SK-N-SH (cell line): ENCODE data around the gene MYH10. TPM values are rescaled to one million over a fixed set of nuclear protein-coding genes. Genes with fewer than 3 reads are reported as not detected.
A peak's percentile ranks its signal among the peaks of the same experiment; 100 is the strongest.

Source experiments
- CTCF ChIA-PET: fragments of 300-600, 350-600 bp; formaldehyde crosslinking; extraction: SDS; loops from one replicate; lab custom pipeline; 2021; lab: Yijun Ruan, JAX
- POLR2A ChIA-PET: fragments of 350-600 bp; sonication (Branson Sonifier 250); formaldehyde crosslinking; extraction: SDS; loops from one replicate; lab custom pipeline; 2020; ENCODE audit warnings: antibody characterized with exemption, inconsistent platforms; lab: Yijun Ruan, JAX
- DNase-seq: peaks from one replicate; pipeline ENCODE4 v3.0.0; 2012
- H2AFZ ChIP-seq: fragments of 200-600 bp; sonication (generic); 2 replicates; pipeline ENCODE4 v1.8.1; 2016; ENCODE audit warnings: antibody characterized with exemption, mild to moderate bottlenecking, low read depth
- H3F3A ChIP-seq: fragments of 200-600 bp; sonication (generic); replicated peaks from 2 replicates; pipeline ENCODE3; 2016; ENCODE audit warnings: antibody characterized with exemption, mild to moderate bottlenecking; ENCODE audit not compliant: insufficient read depth
- H3K27ac ChIP-seq, 2 experiments: fragments of 200-500 bp in 1 of 2; fragments of 200-600 bp in 1 of 2; sonication (Bioruptor generic) in 1 of 2; sonication (generic), shearing (Covaris generic) in 1 of 2; 2 replicates each; pipeline versions ENCODE4 v1.5.1 to v1.6.1; 2014 to 2016; ENCODE audit warnings: low read depth in 2 of 2, inconsistent platforms in 1 of 2, low read length in 1 of 2, mild to moderate bottlenecking in 1 of 2, mixed read lengths in 1 of 2
- H3K27me3 ChIP-seq: fragments of 200-600 bp; sonication (generic), shearing (Covaris generic); 2 replicates; pipeline ENCODE4 v1.6.1; 2016; ENCODE audit warnings: mixed run types; ENCODE audit not compliant: insufficient read depth
- H3K36me3 ChIP-seq, 2 experiments: fragments of 200-500 bp in 1 of 2; fragments of 200-600 bp in 1 of 2; sonication (Bioruptor generic) in 1 of 2; sonication (generic) in 1 of 2; replicated peaks in 1 of 2; 2 replicates each; pipeline versions ENCODE3 to v1.5.1; 2014 to 2016; ENCODE audit warnings: low read length in 1 of 2, mild to moderate bottlenecking in 1 of 2; ENCODE audit not compliant: insufficient read depth in 2 of 2, control insufficient read depth in 1 of 2
- H3K4me1 ChIP-seq, 2 experiments: fragments of 200-500 bp in 1 of 2; fragments of 200-600 bp in 1 of 2; sonication (Bioruptor generic) in 1 of 2; sonication (generic), shearing (Covaris generic) in 1 of 2; 2 replicates each; pipeline versions ENCODE4 v1.5.1 to v1.6.1; 2014 to 2016; ENCODE audit warnings: low read depth in 1 of 2, low read length in 1 of 2, mixed run types in 1 of 2; ENCODE audit not compliant: insufficient read depth in 2 of 2, control insufficient read depth in 1 of 2
- H3K4me2 ChIP-seq: fragments of 200-600 bp; sonication (generic), shearing (Covaris generic); 2 replicates; pipeline ENCODE4 v1.6.1; 2017; ENCODE audit warnings: mixed run types
- H3K4me3 ChIP-seq, 2 experiments: fragments of 200-500 bp in 1 of 2; fragments of 200-600 bp in 1 of 2; sonication (Bioruptor generic) in 1 of 2; sonication (generic), shearing (Covaris generic) in 1 of 2; 2 replicates each; pipeline versions ENCODE4 v1.5.1 to v1.8.1; 2014 to 2016; ENCODE audit warnings: low read depth in 2 of 2, inconsistent platforms in 1 of 2, low read length in 1 of 2, mild to moderate bottlenecking in 1 of 2, mixed read lengths in 1 of 2, moderate library complexity in 1 of 2
- H3K79me2 ChIP-seq: fragments of 200-600 bp; sonication (generic); 2 replicates; pipeline ENCODE4 v1.8.1; 2017; ENCODE audit warnings: mild to moderate bottlenecking; ENCODE audit not compliant: insufficient read depth
- H3K9ac ChIP-seq: fragments of 200-600 bp; sonication (generic); 2 replicates; pipeline ENCODE4 v1.6.1; 2017; ENCODE audit warnings: mixed run types
- H3K9me2 ChIP-seq: fragments of 200-600 bp; sonication (generic); 2 replicates; pipeline ENCODE4 v1.6.1; 2017; ENCODE audit warnings: mixed run types
- H3K9me3 ChIP-seq: fragments of 200-600 bp; sonication (generic); 2 replicates; pipeline ENCODE4 v1.6.1; 2017; ENCODE audit warnings: mixed run types, mild to moderate bottlenecking, moderate library complexity
- H4K20me1 ChIP-seq: fragments of 200-600 bp; sonication (generic); 2 replicates; pipeline ENCODE4 v1.6.1; 2017; ENCODE audit warnings: mild to moderate bottlenecking, mixed run types; ENCODE audit not compliant: insufficient read depth
- FOSL2 ChIP-seq: IDR thresholded peaks from 2 replicates; pipeline ENCODE4 v1.4.0; 2012; ENCODE audit warnings: low read depth, mild to moderate bottlenecking, moderate library complexity, borderline replicate concordance
- FOXJ3 ChIP-seq: sonication (generic); formaldehyde crosslinking; IDR thresholded peaks from 2 replicates; pipeline ENCODE4 v1.5.1; 2020; ENCODE audit warnings: mild to moderate bottlenecking, missing genetic modification reagents
- GABPA ChIP-seq: IDR thresholded peaks from 2 replicates; pipeline ENCODE4 v1.4.0; 2012; ENCODE audit warnings: low read depth, mild to moderate bottlenecking
- GATA2 ChIP-seq: sonication (generic); formaldehyde crosslinking; IDR thresholded peaks from 2 replicates; pipeline ENCODE4 v1.5.0; 2020; ENCODE audit warnings: mild to moderate bottlenecking, missing genetic modification reagents
- MEF2A ChIP-seq: IDR thresholded peaks from 2 replicates; pipeline ENCODE4 v1.4.0; 2012; ENCODE audit warnings: low read depth, borderline replicate concordance
- TCF12 ChIP-seq: IDR thresholded peaks from 2 replicates; pipeline ENCODE4 v1.4.0; 2012
- whole genome bisulfite sequencing: methylation state at CpG from one replicate; pipeline ENCODE4 v1.1.6; 2017; ENCODE audit warnings: low lambda C conversion rate; 5-methylcytosine and 5-hydroxymethylcytosine counted together
- polyA plus RNA-seq, 3 experiments: library from polyadenylated mRNA; depleted of rRNA; stranded (reverse); fragments of >200 nt; gene quantifications; 2 replicates each; pipeline ENCODE4 v1.2.3, GENCODE V29; 2012
- TF ChIP-seq, protein P1 (sequence below): fragments of 150-350 bp; IDR thresholded peaks from 2 replicates; pipeline ENCODE4 v1.6.1; 2017; ENCODE audit warnings: antibody characterized with exemption, low read length, low read depth, borderline replicate concordance
- TF ChIP-seq, protein P2 (sequence below): fragments of 200-600 bp; sonication (generic); IDR thresholded peaks from 2 replicates; pipeline ENCODE4 v1.6.1; 2017; ENCODE audit warnings: antibody characterized with exemption, mild to moderate bottlenecking, moderate library complexity
- TF ChIP-seq, protein P3 (sequence below): IDR thresholded peaks from 2 replicates; pipeline ENCODE4 v1.6.1; 2012; ENCODE audit warnings: mild to moderate bottlenecking, low read depth, low read length, moderate library complexity
- TF ChIP-seq, protein P4 (sequence below): fragments of 150-350 bp; IDR thresholded peaks from 2 replicates; pipeline ENCODE4 v1.6.1; 2016; ENCODE audit warnings: mild to moderate bottlenecking, low read depth, low read length
- TF ChIP-seq, protein P5 (sequence below): IDR thresholded peaks from 2 replicates; pipeline ENCODE4 v1.4.0; 2012; ENCODE audit warnings: low read depth, borderline replicate concordance
- TF ChIP-seq, protein P6 (sequence below): IDR thresholded peaks from 2 replicates; pipeline ENCODE4 v1.4.0; 2012; ENCODE audit warnings: low read depth, borderline replicate concordance

MYH10 gene
- polyA plus RNA-seq, 1 of the 3 experiments (the other 2 are of a cell fraction): 64.2 TPM

DNA sequence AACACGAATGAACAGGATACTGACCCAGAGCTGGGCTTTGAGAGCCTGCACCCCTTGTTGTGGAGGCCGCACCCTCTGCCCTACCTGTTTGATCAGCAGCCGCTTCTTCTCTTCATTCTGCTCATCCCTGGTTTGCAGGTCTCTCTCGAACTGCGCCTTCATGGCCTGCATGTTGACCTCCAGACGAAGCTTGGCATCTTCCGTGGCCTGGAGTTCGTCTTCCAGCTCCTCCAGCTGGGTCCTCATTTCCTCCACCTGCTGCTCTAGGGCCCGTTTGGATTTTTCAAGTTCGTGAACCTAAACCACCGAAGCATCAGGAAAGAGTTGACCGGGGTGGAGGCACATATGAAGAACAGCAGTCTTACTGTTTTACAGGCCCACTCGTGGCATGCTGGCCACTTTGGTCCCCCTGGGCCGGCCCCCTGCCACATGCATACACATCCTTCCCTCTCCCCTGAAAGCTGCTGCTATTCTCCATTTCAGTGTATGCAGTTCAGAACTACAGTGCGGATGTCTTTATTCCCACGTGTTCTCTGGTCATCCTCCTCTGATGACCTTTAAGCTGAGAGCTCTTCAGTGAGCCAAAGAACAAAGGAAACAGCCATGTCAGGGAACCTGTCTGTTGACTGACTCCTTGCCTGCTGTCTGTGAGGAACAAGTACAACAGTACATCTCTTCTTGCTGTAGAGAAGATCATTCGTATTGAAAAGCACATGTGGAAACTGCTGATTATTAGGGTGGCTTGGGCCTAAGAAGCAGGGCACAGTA, 140.1 kb downstream of the MYH10 start (continued):
- no peak for TF ChIP-seq MEF2A

DNA sequence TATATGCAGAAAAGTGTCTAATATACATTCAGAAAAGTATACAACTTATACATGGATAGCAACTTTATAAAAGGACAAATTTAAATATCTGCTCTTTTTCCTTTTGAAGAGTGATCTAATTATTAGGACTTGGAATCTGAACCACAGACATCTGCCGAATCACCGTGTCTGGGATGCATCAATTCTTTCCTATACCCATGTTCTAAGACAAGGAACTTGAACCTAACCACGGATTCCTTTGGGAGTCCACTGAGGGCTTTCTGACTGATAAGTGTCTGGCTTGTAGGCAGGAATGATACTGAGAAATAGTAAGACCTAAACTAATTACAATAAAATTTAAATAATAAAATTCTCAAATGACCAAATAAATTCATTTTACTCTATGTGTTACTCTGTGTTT, 140.7 kb downstream of the MYH10 start:
- Histone ChIP-seq H3K36me3 (peaks cover 70 to 81% of the 10 kb centered on the region in 2 experiments), H4K20me1 (no peaks in the 10 kb centered on the region), H3K4me2 (no peak overlapping the region), H3F3A (peaks cover 18% of the 10 kb centered on the region), H3K4me1 (no peaks in the 10 kb centered on the region), H2AFZ (no peak overlapping the region), H3K9ac (no peak overlapping the region), H3K27ac (peak overlapping the region in 1 of 2 experiments; percentile 26; a peak in 1 of 4 replicates), H3K9me3 (peaks cover 3% of the 10 kb centered on the region; the same call in 1 of the 2 replicates), H3K9me2 (no peaks in the 10 kb centered on the region), H3K79me2 (no peaks in the 10 kb centered on the region), H3K27me3 (no peaks in the 10 kb centered on the region), H3K4me3 (no peak overlapping the region)
- TF ChIP-seq, protein P1, sequence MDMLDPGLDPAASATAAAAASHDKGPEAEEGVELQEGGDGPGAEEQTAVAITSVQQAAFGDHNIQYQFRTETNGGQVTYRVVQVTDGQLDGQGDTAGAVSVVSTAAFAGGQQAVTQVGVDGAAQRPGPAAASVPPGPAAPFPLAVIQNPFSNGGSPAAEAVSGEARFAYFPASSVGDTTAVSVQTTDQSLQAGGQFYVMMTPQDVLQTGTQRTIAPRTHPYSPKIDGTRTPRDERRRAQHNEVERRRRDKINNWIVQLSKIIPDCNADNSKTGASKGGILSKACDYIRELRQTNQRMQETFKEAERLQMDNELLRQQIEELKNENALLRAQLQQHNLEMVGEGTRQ: no peak
- TF ChIP-seq, protein P2, sequence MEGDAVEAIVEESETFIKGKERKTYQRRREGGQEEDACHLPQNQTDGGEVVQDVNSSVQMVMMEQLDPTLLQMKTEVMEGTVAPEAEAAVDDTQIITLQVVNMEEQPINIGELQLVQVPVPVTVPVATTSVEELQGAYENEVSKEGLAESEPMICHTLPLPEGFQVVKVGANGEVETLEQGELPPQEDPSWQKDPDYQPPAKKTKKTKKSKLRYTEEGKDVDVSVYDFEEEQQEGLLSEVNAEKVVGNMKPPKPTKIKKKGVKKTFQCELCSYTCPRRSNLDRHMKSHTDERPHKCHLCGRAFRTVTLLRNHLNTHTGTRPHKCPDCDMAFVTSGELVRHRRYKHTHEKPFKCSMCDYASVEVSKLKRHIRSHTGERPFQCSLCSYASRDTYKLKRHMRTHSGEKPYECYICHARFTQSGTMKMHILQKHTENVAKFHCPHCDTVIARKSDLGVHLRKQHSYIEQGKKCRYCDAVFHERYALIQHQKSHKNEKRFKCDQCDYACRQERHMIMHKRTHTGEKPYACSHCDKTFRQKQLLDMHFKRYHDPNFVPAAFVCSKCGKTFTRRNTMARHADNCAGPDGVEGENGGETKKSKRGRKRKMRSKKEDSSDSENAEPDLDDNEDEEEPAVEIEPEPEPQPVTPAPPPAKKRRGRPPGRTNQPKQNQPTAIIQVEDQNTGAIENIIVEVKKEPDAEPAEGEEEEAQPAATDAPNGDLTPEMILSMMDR: no peak
- TF ChIP-seq GABPA: no peak
- TF ChIP-seq, protein P3, sequence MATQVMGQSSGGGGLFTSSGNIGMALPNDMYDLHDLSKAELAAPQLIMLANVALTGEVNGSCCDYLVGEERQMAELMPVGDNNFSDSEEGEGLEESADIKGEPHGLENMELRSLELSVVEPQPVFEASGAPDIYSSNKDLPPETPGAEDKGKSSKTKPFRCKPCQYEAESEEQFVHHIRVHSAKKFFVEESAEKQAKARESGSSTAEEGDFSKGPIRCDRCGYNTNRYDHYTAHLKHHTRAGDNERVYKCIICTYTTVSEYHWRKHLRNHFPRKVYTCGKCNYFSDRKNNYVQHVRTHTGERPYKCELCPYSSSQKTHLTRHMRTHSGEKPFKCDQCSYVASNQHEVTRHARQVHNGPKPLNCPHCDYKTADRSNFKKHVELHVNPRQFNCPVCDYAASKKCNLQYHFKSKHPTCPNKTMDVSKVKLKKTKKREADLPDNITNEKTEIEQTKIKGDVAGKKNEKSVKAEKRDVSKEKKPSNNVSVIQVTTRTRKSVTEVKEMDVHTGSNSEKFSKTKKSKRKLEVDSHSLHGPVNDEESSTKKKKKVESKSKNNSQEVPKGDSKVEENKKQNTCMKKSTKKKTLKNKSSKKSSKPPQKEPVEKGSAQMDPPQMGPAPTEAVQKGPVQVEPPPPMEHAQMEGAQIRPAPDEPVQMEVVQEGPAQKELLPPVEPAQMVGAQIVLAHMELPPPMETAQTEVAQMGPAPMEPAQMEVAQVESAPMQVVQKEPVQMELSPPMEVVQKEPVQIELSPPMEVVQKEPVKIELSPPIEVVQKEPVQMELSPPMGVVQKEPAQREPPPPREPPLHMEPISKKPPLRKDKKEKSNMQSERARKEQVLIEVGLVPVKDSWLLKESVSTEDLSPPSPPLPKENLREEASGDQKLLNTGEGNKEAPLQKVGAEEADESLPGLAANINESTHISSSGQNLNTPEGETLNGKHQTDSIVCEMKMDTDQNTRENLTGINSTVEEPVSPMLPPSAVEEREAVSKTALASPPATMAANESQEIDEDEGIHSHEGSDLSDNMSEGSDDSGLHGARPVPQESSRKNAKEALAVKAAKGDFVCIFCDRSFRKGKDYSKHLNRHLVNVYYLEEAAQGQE: no peak
- ChIA-PET POLR2A (no interaction called here), CTCF (no interaction called here)
- WGBS: 77% methylated on average over 3 of the region's 3 CpGs
- no peak for DNase-seq

DNA sequence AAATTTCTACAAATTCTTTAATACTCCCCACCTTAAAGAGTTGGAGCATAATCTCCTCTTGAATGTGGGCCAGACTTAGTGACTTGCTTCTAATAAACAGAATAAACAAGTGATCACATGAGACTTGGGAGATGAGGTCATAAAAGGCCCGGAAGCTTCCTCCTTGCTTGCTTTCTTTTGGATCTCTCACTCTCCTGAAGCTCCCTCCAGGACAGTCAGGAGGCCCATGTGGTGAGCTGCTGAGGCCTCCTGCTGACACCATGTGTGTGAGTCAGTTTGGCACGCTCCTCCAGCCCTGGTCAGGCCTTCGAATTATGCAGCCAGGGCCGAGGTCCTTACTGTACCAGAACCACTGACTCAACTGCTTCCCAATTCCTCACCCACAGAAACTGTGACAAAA, 141.6 kb downstream of the MYH10 start:
- peaks cover 79 to 80% of the 10 kb centered on the region in 2 experiments for H3K36me3 ChIP-seq
- WGBS: 78% methylated on average over 4 of the region's 4 CpGs
- ChIA-PET POLR2A (no interaction called here), CTCF (interaction anchor here (3.7 kb wide), 1 partner anchor 258 kb away, joined by 12 read pairs; no protein-coding TSS in a partner anchor)
- H3K4me1 ChIP-seq: no peaks in the 10 kb centered on the region
- H3K9me2 ChIP-seq: no peaks in the 10 kb centered on the region
- H3F3A ChIP-seq: peaks cover 18% of the 10 kb centered on the region
- no peak overlapping the region for H2AFZ ChIP-seq
- H3K4me3 ChIP-seq: no peak overlapping the region
- no peaks in the 10 kb centered on the region for H3K27me3 ChIP-seq
- H4K20me1 ChIP-seq: no peaks in the 10 kb centered on the region
- no peak overlapping the region for H3K4me2 ChIP-seq
- H3K27ac ChIP-seq: peak overlapping the region in 1 of 2 experiments; percentile 26; a peak in 2 of 4 replicates
- no peak for DNase-seq
- no peak overlapping the region for H3K9ac ChIP-seq
- H3K79me2 ChIP-seq: no peaks in the 10 kb centered on the region
- H3K9me3 ChIP-seq: peaks cover 9% of the 10 kb centered on the region; the same call in 1 of the 2 replicates
- no peak for TF ChIP-seq MEF2A
- TF ChIP-seq FOSL2: peak; percentile 37; the same call in 1 of the 2 replicates
- TF ChIP-seq GATA2 (CRISPR knock-in tag): no peak
- TF ChIP-seq, protein P4, sequence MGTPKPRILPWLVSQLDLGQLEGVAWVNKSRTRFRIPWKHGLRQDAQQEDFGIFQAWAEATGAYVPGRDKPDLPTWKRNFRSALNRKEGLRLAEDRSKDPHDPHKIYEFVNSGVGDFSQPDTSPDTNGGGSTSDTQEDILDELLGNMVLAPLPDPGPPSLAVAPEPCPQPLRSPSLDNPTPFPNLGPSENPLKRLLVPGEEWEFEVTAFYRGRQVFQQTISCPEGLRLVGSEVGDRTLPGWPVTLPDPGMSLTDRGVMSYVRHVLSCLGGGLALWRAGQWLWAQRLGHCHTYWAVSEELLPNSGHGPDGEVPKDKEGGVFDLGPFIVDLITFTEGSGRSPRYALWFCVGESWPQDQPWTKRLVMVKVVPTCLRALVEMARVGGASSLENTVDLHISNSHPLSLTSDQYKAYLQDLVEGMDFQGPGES: no peak
- peak; percentile 27; the same call in 1 of the 2 replicates for TF ChIP-seq TCF12
- no peak for TF ChIP-seq GABPA
- TF ChIP-seq, protein P5, sequence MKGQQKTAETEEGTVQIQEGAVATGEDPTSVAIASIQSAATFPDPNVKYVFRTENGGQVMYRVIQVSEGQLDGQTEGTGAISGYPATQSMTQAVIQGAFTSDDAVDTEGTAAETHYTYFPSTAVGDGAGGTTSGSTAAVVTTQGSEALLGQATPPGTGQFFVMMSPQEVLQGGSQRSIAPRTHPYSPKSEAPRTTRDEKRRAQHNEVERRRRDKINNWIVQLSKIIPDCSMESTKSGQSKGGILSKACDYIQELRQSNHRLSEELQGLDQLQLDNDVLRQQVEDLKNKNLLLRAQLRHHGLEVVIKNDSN: 0 out of 2 replicates have a peak, but pooled peaks have one; percentile 16
- TF ChIP-seq FOXJ3 (CRISPR knock-in tag): no peak
- TF ChIP-seq, protein P6, sequence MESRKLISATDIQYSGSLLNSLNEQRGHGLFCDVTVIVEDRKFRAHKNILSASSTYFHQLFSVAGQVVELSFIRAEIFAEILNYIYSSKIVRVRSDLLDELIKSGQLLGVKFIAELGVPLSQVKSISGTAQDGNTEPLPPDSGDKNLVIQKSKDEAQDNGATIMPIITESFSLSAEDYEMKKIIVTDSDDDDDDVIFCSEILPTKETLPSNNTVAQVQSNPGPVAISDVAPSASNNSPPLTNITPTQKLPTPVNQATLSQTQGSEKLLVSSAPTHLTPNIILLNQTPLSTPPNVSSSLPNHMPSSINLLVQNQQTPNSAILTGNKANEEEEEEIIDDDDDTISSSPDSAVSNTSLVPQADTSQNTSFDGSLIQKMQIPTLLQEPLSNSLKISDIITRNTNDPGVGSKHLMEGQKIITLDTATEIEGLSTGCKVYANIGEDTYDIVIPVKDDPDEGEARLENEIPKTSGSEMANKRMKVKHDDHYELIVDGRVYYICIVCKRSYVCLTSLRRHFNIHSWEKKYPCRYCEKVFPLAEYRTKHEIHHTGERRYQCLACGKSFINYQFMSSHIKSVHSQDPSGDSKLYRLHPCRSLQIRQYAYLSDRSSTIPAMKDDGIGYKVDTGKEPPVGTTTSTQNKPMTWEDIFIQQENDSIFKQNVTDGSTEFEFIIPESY: no peak
